ENCODE results near the gene ARMH3.

The ARMH3 gene

GRCh38 chr10:101956898-101957297, 99.1 kb downstream of the ARMH3 start:
- DNase-seq (ENCODE audit: low read depth), result no peak
- H3K4me3 ChIP-seq (ENCODE audit: low read depth, low read length), result no peak overlapping the region

- no peak for DNase-seq (ENCODE audit: low read depth)
- no peak overlapping the region for H3K4me3 ChIP-seq (ENCODE audit: low read depth, low read length)
These were observed 99.9 kb downstream of the ARMH3 start for GRCh38 chr10:101956117-101956516.

GRCh38 chr10:101952191-101952590, 103.8 kb downstream of the ARMH3 start:
- no peak for DNase-seq (ENCODE audit: low read depth)
- no peak overlapping the region for H3K4me3 ChIP-seq (ENCODE audit: low read depth, low read length)

GRCh38 chr10:101950213-101950612, 105.8 kb downstream of the ARMH3 start:
- DNase-seq (ENCODE audit: low read depth), result no peak
- no peak overlapping the region for H3K4me3 ChIP-seq (ENCODE audit: low read depth, low read length)

- no peak overlapping the region for H3K4me3 ChIP-seq (ENCODE audit: low read depth, low read length)
- no peak for DNase-seq (ENCODE audit: low read depth)
These were observed 114.1 kb downstream of the ARMH3 start for GRCh38 chr10:101941871-101942270.

- H3K4me3 ChIP-seq (ENCODE audit: low read depth, low read length), result no peak overlapping the region
- DNase-seq (ENCODE audit: low read depth), result no peak
These were observed 115.1 kb downstream of the ARMH3 start for GRCh38 chr10:101940916-101941315.

- H3K4me3 ChIP-seq (ENCODE audit: low read depth, low read length), result no peak overlapping the region
- DNase-seq (ENCODE audit: low read depth), result no peak
These were observed 116.2 kb downstream of the ARMH3 start for GRCh38 chr10:101939729-101940128.

- H3K4me3 ChIP-seq (ENCODE audit: low read depth, low read length), result no peak overlapping the region
- DNase-seq (ENCODE audit: low read depth), result peak; percentile 86
These were observed 116.8 kb downstream of the ARMH3 start for GRCh38 chr10:101939008-101939648.

GRCh38 chr10:101938305-101939007, 117.5 kb downstream of the ARMH3 start:
- peak; percentile 69 for DNase-seq (ENCODE audit: low read depth)

GRCh38 chr10:101935431-101935830, 120.5 kb downstream of the ARMH3 start:
- DNase-seq (ENCODE audit: low read depth), result no peak
- no peak overlapping the region for H3K4me3 ChIP-seq (ENCODE audit: low read depth, low read length)

More at GRCh38 chr10:101938305-101939007, 117.5 kb downstream of the ARMH3 start:
- H3K4me3 ChIP-seq (ENCODE audit: low read depth, low read length), result no peak overlapping the region

GRCh38 chr10:101934686-101935305, 121.2 kb downstream of the ARMH3 start:
- H3K4me3 ChIP-seq (ENCODE audit: low read depth, low read length), result no peak overlapping the region
- no peak for DNase-seq (ENCODE audit: low read depth)

GRCh38 chr10:101933976-101934375, 122.0 kb downstream of the ARMH3 start:
- DNase-seq (ENCODE audit: low read depth), result no peak
- no peak overlapping the region for H3K4me3 ChIP-seq (ENCODE audit: low read depth, low read length)

GRCh38 chr10:101932183-101932582, 123.8 kb downstream of the ARMH3 start:
- no peak for DNase-seq (ENCODE audit: low read depth)
- H3K4me3 ChIP-seq (ENCODE audit: low read depth, low read length), result no peak overlapping the region

- H3K4me3 ChIP-seq (ENCODE audit: low read depth, low read length), result no peak overlapping the region
- DNase-seq (ENCODE audit: low read depth), result no peak
These were observed 130.9 kb downstream of the ARMH3 start for GRCh38 chr10:101925027-101925426.

GRCh38 chr10:101923256-101923655, 132.7 kb downstream of the ARMH3 start:
- H3K4me3 ChIP-seq (ENCODE audit: low read depth, low read length), result no peak overlapping the region
- DNase-seq (ENCODE audit: low read depth), result no peak

GRCh38 chr10:101922846-101923245, 133.1 kb downstream of the ARMH3 start:
- DNase-seq (ENCODE audit: low read depth), result no peak
- H3K4me3 ChIP-seq (ENCODE audit: low read depth, low read length), result no peak overlapping the region

- H3K4me3 ChIP-seq (ENCODE audit: low read depth, low read length), result no peak overlapping the region
- DNase-seq (ENCODE audit: low read depth), result no peak
These were observed 135.4 kb downstream of the ARMH3 start for GRCh38 chr10:101920546-101920945.

- no peak overlapping the region for H3K4me3 ChIP-seq (ENCODE audit: low read depth, low read length)
- no peak for DNase-seq (ENCODE audit: low read depth)
These were observed 136.8 kb downstream of the ARMH3 start for GRCh38 chr10:101919026-101919770.

- no peak for DNase-seq (ENCODE audit: low read depth)
- H3K4me3 ChIP-seq (ENCODE audit: low read depth, low read length), result no peak overlapping the region
These were observed 143.3 kb downstream of the ARMH3 start for GRCh38 chr10:101912561-101913179.
